HepG2 (cell line): Measurements from ENCODE around the gene ITCH. TPM values are rescaled to one million over a fixed set of nuclear protein-coding genes. Genes with fewer than 3 reads are reported as not detected.

ENCODE experiments used
- CBX2 ChIP-seq, 2 experiments: fragments of 200-600 bp in 1 of 2; sonication (generic); formaldehyde crosslinking in 1 of 2; IDR thresholded peaks; 2 replicates each; pipeline versions ENCODE4 v1.7.0 to v1.8.1; 2018 to 2022; ENCODE audit warnings: low read depth in 2 of 2, low read length in 1 of 2, mild to moderate bottlenecking in 1 of 2, missing genetic modification reagents in 1 of 2
- DZIP1 ChIP-seq: sonication (generic); formaldehyde crosslinking; IDR thresholded peaks from 2 replicates; pipeline ENCODE4 v1.5.0; 2020; ENCODE audit warnings: mild to moderate bottlenecking, missing genetic modification reagents
- GATAD1 ChIP-seq: IDR thresholded peaks from 2 replicates; pipeline ENCODE4 v1.6.1; 2016; ENCODE audit warnings: missing genetic modification reagents, missing compliant biosample characterization
- HNF4G ChIP-seq, 2 experiments: sonication (generic) in 1 of 2; formaldehyde crosslinking in 1 of 2; IDR thresholded peaks; 2 replicates each; pipeline versions ENCODE4 v1.4.0 to v1.6.1; 2011 to 2020; ENCODE audit warnings: borderline replicate concordance in 2 of 2, low read depth in 2 of 2, mild to moderate bottlenecking in 2 of 2, low read length in 1 of 2, missing genetic modification reagents in 1 of 2, moderate library complexity in 1 of 2
- HOXA3 ChIP-seq: sonication (generic); formaldehyde crosslinking; IDR thresholded peaks from 2 replicates; pipeline ENCODE4 v1.5.0; 2020; ENCODE audit warnings: missing genetic modification reagents
- MED13 ChIP-seq: sonication (generic); formaldehyde crosslinking; IDR thresholded peaks from 2 replicates; pipeline ENCODE4 v1.5.0; 2020; ENCODE audit warnings: missing genetic modification reagents
- MIER3 ChIP-seq: IDR thresholded peaks from 2 replicates; pipeline ENCODE4 v1.6.1; 2016; ENCODE audit warnings: missing compliant biosample characterization, borderline replicate concordance
- MYNN ChIP-seq: sonication (generic); formaldehyde crosslinking; IDR thresholded peaks from 2 replicates; pipeline ENCODE4 v1.4.0; 2020; ENCODE audit warnings: mild to moderate bottlenecking, low read depth, missing genetic modification reagents
- MZF1 ChIP-seq: sonication (generic); formaldehyde crosslinking; IDR thresholded peaks from 2 replicates; pipeline ENCODE4 v1.8.1; 2023; ENCODE audit warnings: mild to moderate bottlenecking, missing genetic modification reagents, borderline replicate concordance
- PAF1 ChIP-seq: IDR thresholded peaks from 2 replicates; pipeline ENCODE4 v1.6.1; 2016; ENCODE audit warnings: missing genetic modification reagents, missing compliant biosample characterization
- ZFX ChIP-seq: sonication (generic); formaldehyde crosslinking; IDR thresholded peaks from 2 replicates; pipeline ENCODE4 v1.4.0; 2020; ENCODE audit warnings: mild to moderate bottlenecking, low read depth, missing genetic modification reagents, moderate library complexity
- ZNF318 ChIP-seq: sonication (generic); formaldehyde crosslinking; IDR thresholded peaks from 2 replicates; pipeline ENCODE4 v1.4.0; 2020; ENCODE audit warnings: mild to moderate bottlenecking, missing genetic modification reagents
- ZNF34 ChIP-seq: sonication (generic); formaldehyde crosslinking; IDR thresholded peaks from 2 replicates; pipeline ENCODE4 v1.4.0; 2020; ENCODE audit warnings: mild to moderate bottlenecking, missing genetic modification reagents, borderline replicate concordance
- ZNF607 ChIP-seq: sonication (generic); formaldehyde crosslinking; IDR thresholded peaks from 2 replicates; pipeline ENCODE4 v1.5.1; 2020; ENCODE audit warnings: missing genetic modification reagents, mild to moderate bottlenecking, borderline replicate concordance
- ZNF619 ChIP-seq: sonication (generic); formaldehyde crosslinking; IDR thresholded peaks from 2 replicates; pipeline ENCODE4 v1.4.0; 2020; ENCODE audit warnings: mild to moderate bottlenecking, missing genetic modification reagents
- polyA plus RNA-seq, 8 experiments: library from polyadenylated mRNA; depleted of rRNA in 3 of 8; stranded (reverse) in 7 of 8; unstranded in 1 of 8; fragments of >200 nt; fragmentation: Illumina TruSeq in 4 of 8; extraction: Trizol in 4 of 8; gene quantifications; 2 replicates each; pipeline versions ENCODE4 v1.2.1 to v1.2.3, GENCODE V29; 2011 to 2016; ENCODE audit warnings: low read depth in 4 of 8, missing spikeins in 1 of 8, mixed read lengths in 1 of 8; ENCODE audit not compliant: insufficient read depth in 1 of 8
- total RNA-seq, 5 experiments: library from RNA; depleted of rRNA; stranded (reverse); fragments of >200 nt; fragmentation: Illumina TruSeq; extraction: Trizol; gene quantifications; 2 replicates each; pipeline ENCODE4 v1.2.3, GENCODE V29; 2016; ENCODE audit warnings: low read depth in 1 of 5

Gene ITCH
- total and polyA plus RNA-seq, 2 of the 13 experiments (the other 11 are each of a cell fraction or from before 2014, with no cell fraction given) = 20.5 to 112 TPM

GRCh38 chr20:34407962-34408474, 44.9 kb downstream of the ITCH start (continued):
- TF ChIP-seq ZNF318 (peak; percentile 95; the same call in 1 of the 2 replicates), MYNN (CRISPR knock-in tag) (peak; percentile 74; the same call in 1 of the 2 replicates), MED13 (CRISPR knock-in tag) (peak; percentile 86; the same call in 1 of the 2 replicates), ZNF34 (CRISPR knock-in tag) (peak; percentile 81; the same call in 1 of the 2 replicates), CBX2 (IDR thresholded peaks at IDR 0.05; ENCODE audit: low read depth, low read length) (no peak), CBX2 (CRISPR knock-in tag; IDR thresholded peaks at IDR 0.05; ENCODE audit: low read depth) (peak; percentile 57; the same call in 1 of the 2 replicates), DZIP1 (CRISPR knock-in tag) (no peak), PAF1 (CRISPR knock-in tag) (no peak), ZNF619 (CRISPR knock-in tag) (peak; percentile 83; the same call in 1 of the 2 replicates), MIER3 (CRISPR knock-in tag) (peak; percentile 96; the same call in 1 of the 2 replicates), ZFX (peak; percentile 31; the same call in 1 of the 2 replicates), HOXA3 (peak; percentile 96), GATAD1 (CRISPR knock-in tag) (peak; percentile 75), ZNF607 (CRISPR knock-in tag) (peak; percentile 72; the same call in 1 of the 2 replicates), MZF1 (CRISPR knock-in tag) (peak; percentile 94; the same call in 1 of the 2 replicates), HNF4G (IDR thresholded peaks at IDR 0.05; ENCODE audit: borderline replicate concordance, low read depth, low read length) (peak; percentile 95), HNF4G (CRISPR knock-in tag; IDR thresholded peaks at IDR 0.05; ENCODE audit: borderline replicate concordance, low read depth) (peak; percentile 98)
